ENCODE data around the gene IGSF3.

IGSF3 gene

DNA sequence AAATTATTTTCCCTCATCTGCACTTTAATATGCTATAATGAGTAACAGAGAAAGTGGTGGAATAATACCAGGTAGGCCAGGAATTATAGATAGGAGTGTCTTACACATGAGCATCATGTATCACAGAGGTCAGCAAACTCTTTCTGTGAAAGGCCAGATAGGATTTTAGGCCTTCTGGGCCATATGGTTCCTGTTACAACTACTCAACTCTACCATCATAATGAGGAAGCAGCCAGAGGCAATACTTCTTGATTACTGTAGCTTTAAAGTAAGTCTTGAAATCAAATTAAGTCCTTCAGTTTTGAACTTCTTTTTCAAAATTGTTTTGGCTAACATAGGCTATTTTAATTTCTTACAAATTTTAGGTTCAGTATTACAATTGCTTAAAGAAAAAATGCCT, 32.1 kb upstream of the IGSF3 start:
- no peak for ATAC-seq

DNA sequence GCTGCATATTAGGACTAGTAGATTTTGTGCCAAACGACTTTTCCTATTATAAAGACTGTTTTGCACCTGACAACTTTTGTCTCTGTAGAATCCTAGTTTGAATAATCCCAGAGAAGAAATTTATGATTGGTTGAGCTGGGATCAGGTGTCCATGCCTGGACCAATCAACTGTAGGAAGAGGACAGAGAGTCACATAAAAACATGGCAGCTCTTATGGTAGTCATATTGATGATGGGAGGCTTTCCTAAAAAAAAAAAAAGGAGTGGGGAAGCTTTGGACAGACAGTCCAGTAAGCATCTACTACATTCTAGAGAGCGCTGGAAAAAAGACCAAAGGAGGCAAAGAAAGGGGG, 30.7 kb upstream of the IGSF3 start:
- ATAC-seq = no peak
- TF ChIP-seq ZC3H10 (CRISPR knock-in tag; IDR thresholded peaks at IDR 0.05) (no peak), ZNF70 (CRISPR knock-in tag; IDR thresholded peaks at IDR 0.05) (no peak), SNAI2 (CRISPR knock-in tag; IDR thresholded peaks at IDR 0.05) (no peak), CSDC2 (CRISPR knock-in tag; IDR thresholded peaks at IDR 0.05) (no peak)

More for the DNA sequence above, 32.1 kb upstream of the IGSF3 start:
- TF ChIP-seq PPARA (CRISPR knock-in tag; IDR thresholded peaks at IDR 0.05; ENCODE audit: borderline replicate concordance) = no peak
- peak; percentile 56 for TF ChIP-seq TCF4 (CRISPR knock-in tag; IDR thresholded peaks at IDR 0.05; ENCODE audit: borderline replicate concordance)
- no peak for TF ChIP-seq ZFP30 (CRISPR knock-in tag; IDR thresholded peaks at IDR 0.05)
- no peak for TF ChIP-seq ARNTL (CRISPR knock-in tag; IDR thresholded peaks at IDR 0.05; ENCODE audit: borderline replicate concordance, low read depth)
- TF ChIP-seq BACH2 (CRISPR knock-in tag; IDR thresholded peaks at IDR 0.05; ENCODE audit: borderline replicate concordance) = no peak
- TF ChIP-seq, protein P1, sequence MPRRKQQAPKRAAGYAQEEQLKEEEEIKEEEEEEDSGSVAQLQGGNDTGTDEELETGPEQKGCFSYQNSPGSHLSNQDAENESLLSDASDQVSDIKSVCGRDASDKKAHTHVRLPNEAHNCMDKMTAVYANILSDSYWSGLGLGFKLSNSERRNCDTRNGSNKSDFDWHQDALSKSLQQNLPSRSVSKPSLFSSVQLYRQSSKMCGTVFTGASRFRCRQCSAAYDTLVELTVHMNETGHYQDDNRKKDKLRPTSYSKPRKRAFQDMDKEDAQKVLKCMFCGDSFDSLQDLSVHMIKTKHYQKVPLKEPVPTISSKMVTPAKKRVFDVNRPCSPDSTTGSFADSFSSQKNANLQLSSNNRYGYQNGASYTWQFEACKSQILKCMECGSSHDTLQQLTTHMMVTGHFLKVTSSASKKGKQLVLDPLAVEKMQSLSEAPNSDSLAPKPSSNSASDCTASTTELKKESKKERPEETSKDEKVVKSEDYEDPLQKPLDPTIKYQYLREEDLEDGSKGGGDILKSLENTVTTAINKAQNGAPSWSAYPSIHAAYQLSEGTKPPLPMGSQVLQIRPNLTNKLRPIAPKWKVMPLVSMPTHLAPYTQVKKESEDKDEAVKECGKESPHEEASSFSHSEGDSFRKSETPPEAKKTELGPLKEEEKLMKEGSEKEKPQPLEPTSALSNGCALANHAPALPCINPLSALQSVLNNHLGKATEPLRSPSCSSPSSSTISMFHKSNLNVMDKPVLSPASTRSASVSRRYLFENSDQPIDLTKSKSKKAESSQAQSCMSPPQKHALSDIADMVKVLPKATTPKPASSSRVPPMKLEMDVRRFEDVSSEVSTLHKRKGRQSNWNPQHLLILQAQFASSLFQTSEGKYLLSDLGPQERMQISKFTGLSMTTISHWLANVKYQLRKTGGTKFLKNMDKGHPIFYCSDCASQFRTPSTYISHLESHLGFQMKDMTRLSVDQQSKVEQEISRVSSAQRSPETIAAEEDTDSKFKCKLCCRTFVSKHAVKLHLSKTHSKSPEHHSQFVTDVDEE (CRISPR knock-in tag; IDR thresholded peaks at IDR 0.05) = 0 out of 2 replicates have a peak, but pooled peaks have one; percentile 28
- no peak for TF ChIP-seq CSDC2 (CRISPR knock-in tag; IDR thresholded peaks at IDR 0.05)

DNA sequence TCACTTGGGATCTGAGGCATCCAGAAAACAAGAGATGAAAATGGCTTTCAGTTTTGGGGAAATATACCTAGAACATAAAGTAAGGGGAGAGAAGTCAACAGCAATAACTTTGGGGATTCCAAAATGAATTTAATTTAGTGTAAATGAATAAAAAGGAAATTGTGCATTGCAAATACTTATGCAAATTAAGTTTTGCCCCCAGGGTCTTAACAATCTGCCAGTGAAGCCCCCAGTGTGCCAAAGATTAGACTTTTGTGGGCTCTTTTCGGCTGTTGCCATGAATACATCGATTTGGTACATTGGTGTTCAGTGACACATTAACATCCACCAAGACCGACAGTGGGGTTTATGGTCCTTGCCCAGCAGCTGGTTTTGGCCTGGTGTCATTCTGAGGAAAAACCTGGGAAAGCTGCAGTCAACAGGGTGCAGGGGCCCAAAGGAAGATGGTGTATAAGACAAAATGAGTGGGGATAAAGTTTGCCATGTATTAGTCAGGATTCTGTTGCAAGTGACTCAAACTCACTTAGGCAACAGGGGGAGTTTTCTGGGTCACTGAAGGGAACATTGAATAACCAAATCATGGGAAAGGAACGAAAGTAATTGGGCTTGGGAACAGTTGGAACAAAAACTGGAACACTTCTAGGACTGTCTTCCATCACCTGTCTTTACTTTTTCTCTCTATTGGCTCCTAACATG, 30.2 kb upstream of the IGSF3 start:
- ATAC-seq = no peak
- TF ChIP-seq SNAI2 (CRISPR knock-in tag; IDR thresholded peaks at IDR 0.05) (no peak), ZFP30 (CRISPR knock-in tag; IDR thresholded peaks at IDR 0.05) (no peak), ISL1 (CRISPR knock-in tag; IDR thresholded peaks at IDR 0.05) (no peak), ESRRG (CRISPR knock-in tag; IDR thresholded peaks at IDR 0.05) (no peak), ZNF8 (CRISPR knock-in tag; IDR thresholded peaks at IDR 0.05) (no peak), PPARA (CRISPR knock-in tag; IDR thresholded peaks at IDR 0.05; ENCODE audit: borderline replicate concordance) (no peak), ZNF565 (CRISPR knock-in tag; conservative IDR thresholded peaks at IDR 0.05; ENCODE audit: low read depth) (no peak), OSR1 (CRISPR knock-in tag; IDR thresholded peaks at IDR 0.05) (no peak), ZC3H10 (CRISPR knock-in tag; IDR thresholded peaks at IDR 0.05) (no peak), BACH2 (CRISPR knock-in tag; IDR thresholded peaks at IDR 0.05; ENCODE audit: borderline replicate concordance) (no peak), CSDC2 (CRISPR knock-in tag; IDR thresholded peaks at IDR 0.05) (no peak), ZFP3 (CRISPR knock-in tag; IDR thresholded peaks at IDR 0.05) (no peak), RARB (CRISPR knock-in tag; IDR thresholded peaks at IDR 0.05) (no peak), ZNF70 (CRISPR knock-in tag; IDR thresholded peaks at IDR 0.05) (no peak)
- TF ChIP-seq, protein P2, sequence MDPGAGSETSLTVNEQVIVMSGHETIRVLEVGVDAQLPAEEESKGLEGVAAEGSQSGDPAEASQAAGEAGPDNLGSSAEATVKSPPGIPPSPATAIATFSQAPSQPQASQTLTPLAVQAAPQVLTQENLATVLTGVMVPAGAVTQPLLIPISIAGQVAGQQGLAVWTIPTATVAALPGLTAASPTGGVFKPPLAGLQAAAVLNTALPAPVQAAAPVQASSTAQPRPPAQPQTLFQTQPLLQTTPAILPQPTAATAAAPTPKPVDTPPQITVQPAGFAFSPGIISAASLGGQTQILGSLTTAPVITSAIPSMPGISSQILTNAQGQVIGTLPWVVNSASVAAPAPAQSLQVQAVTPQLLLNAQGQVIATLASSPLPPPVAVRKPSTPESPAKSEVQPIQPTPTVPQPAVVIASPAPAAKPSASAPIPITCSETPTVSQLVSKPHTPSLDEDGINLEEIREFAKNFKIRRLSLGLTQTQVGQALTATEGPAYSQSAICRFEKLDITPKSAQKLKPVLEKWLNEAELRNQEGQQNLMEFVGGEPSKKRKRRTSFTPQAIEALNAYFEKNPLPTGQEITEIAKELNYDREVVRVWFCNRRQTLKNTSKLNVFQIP (CRISPR knock-in tag; IDR thresholded peaks at IDR 0.05; ENCODE audit: borderline replicate concordance, low read depth) = no peak
- TF ChIP-seq, protein P3, sequence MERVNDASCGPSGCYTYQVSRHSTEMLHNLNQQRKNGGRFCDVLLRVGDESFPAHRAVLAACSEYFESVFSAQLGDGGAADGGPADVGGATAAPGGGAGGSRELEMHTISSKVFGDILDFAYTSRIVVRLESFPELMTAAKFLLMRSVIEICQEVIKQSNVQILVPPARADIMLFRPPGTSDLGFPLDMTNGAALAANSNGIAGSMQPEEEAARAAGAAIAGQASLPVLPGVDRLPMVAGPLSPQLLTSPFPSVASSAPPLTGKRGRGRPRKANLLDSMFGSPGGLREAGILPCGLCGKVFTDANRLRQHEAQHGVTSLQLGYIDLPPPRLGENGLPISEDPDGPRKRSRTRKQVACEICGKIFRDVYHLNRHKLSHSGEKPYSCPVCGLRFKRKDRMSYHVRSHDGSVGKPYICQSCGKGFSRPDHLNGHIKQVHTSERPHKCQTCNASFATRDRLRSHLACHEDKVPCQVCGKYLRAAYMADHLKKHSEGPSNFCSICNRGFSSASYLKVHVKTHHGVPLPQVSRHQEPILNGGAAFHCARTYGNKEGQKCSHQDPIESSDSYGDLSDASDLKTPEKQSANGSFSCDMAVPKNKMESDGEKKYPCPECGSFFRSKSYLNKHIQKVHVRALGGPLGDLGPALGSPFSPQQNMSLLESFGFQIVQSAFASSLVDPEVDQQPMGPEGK (CRISPR knock-in tag; IDR thresholded peaks at IDR 0.05; ENCODE audit: borderline replicate concordance) = no peak
- TF ChIP-seq, protein P4, sequence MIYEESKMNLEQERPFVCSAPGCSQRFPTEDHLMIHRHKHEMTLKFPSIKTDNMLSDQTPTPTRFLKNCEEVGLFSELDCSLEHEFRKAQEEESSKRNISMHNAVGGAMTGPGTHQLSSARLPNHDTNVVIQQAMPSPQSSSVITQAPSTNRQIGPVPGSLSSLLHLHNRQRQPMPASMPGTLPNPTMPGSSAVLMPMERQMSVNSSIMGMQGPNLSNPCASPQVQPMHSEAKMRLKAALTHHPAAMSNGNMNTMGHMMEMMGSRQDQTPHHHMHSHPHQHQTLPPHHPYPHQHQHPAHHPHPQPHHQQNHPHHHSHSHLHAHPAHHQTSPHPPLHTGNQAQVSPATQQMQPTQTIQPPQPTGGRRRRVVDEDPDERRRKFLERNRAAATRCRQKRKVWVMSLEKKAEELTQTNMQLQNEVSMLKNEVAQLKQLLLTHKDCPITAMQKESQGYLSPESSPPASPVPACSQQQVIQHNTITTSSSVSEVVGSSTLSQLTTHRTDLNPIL (CRISPR knock-in tag; IDR thresholded peaks at IDR 0.05; ENCODE audit: low read depth) = no peak
- TF ChIP-seq, protein P1 (CRISPR knock-in tag; IDR thresholded peaks at IDR 0.05) = no peak

All from SK-N-SH treated with all-trans-retinoic acid at 6 μM for 48 hours (cell line).